Stimulated activated CD8-positive, alpha-beta memory T cell treated with anti-CD3 and anti-CD28 coated beads, Interleukin-15, amount 100 ng/mL, for 24 hours (primary cell): Measurements from ENCODE around the gene BANP.
"Not testable (repeated sequence)": the region's sequence is repeated elsewhere in the genome, so short reads cannot be mapped to it uniquely, and the experiment has no call there.

Experiments used
- DNase-seq: peaks from one replicate; pipeline ENCODE4 v3.0.0-alpha.2; 2020; ENCODE audit warnings: low read depth

BANP gene

DNA sequence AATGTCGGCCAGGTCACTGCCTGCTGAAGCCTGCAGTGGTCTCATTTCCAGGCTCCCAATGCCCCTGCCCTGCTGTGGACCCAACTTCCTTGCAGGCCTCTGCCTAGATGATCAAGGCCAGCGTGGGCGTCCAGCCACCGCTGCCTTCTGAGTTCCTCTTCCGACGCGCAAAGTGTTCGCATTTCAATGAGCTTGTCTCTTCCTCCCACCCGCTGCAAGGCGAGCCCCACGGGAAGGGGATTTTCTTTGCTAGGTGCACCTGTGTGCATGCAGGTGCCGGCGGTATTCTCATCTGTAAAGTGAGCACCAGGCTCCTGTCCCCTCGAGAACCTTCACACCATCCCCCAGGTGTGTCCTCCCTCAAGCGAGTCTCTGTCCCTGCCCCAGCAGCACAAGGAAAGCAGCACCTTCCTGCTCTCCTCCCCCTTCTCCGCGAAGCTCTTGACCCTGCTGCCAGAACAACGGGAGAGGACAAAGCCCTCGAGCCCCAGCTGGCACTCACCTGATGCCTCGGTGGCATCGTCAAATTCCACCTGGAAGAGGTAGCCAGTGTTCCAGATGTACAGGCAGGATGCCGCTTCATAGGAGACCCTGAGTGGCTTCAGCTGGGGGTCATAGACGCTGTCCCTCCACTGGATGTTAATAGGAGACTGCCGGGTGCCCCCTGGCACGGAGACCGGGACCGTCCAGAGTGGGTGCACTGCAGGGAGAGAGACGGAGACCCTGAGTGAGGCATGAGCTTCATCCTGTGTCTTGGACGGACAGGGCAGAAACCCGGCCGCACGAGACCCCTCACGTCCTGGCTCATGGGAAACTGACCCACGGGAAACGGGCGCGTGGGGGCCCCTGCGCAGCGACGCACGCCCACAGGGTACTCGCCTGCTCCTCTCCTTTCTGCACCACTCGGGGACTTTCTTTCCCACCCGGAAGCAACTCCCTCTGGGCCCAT lies 24.7 kb upstream of the BANP start:
- no peak for DNase-seq

DNA sequence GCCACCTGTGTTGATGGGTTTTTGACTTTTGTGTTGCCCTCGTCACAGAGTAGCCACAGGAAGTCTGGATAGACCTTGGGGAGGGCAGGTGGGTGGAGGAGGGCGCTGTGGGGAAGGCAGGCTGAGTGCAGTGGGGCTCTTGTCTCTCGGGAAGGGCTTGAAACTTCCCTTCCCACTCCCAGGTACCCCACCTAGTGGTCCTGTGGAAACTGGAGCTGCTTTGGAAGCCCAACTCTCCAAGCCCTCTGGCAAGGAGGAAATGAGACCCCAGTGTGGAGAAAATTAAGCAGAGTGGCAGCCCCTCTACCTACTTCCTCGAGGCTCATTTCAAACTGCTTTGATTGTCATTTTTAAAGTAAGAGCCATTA lies 24.1 kb upstream of the BANP start:
- DNase-seq, result no peak

- DNase-seq, result no peak
These were observed 21.2 kb upstream of the BANP start for GRCh38 chr16:87929986-87930385.

DNA sequence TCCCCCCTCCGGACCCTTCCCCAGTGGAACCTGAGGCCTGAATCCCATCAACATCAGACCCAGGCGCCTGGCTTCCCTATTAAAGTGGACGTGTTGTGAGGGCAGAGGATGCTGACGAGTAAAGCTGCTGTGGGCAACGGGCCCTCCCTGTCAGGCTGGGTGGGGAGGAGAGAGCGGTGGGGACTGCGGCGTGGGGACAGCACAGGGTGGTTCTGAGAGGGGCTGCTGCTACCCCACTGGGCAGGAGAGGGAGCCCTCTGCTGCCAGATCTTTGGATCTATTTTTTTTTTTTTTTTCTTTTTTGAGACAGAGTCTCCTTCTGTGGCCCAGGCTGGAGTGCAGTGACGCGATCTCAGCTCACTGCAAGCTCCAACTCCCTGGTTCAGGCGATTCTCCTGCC lies 20.8 kb upstream of the BANP start:
- DNase-seq, result no peak

DNA sequence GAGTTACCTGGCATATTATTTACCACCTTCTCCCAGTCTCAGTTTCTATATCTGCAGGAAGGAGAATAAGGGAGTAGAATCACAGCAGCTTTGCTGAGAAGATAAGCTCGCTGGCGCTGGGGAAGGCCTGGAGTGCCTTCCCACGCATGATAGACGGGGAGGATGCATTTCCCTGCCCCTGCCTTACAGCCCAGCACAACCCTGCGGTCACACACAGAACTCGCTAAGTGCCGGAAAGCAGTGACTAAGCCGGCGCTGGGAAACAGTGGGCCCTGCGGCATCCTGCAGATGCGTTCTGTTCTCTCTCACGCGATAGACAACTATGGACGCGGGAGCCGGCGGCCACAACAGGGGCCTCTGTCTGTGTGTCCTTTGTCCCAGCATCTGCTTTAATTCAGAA lies 19.7 kb upstream of the BANP start:
- no peak for DNase-seq

- DNase-seq, result not testable (repeated sequence)
These were observed 18.6 kb upstream of the BANP start for GRCh38 chr16:87932475-87933139.

- no peak for DNase-seq
These were observed 18.1 kb upstream of the BANP start for GRCh38 chr16:87933140-87933495.

GRCh38 chr16:87934752-87935425 lies 16.3 kb upstream of the BANP start:
- DNase-seq, result not testable (repeated sequence)

DNA sequence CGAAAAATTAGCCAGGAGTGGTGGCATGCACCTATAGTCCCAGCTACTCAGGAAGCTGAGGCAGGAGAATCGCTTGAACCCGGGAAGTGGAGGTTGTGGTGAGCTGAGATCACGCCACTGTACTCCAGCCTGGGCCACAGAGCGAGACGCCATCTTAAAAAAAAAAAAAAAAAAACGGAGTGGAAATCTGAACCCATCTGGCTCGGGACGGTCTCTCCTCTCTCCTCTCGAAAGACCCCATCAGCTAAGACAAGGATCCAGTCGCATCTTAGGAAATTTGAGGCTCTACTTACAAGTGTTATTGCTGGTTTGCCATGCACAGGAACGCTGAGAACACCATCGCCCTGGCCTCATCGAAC lies 15.2 kb upstream of the BANP start:
- not testable (repeated sequence) for DNase-seq

- DNase-seq, result no peak
These were observed 14.6 kb upstream of the BANP start, which contains the start of gene CA5A for GRCh38 chr16:87936375-87937230. TSS of gene CA5A (minus strand) at chr16:87936529. CDS start at chr16:87936450, 79 bp downstream.

- DNase-seq, result not testable (repeated sequence)
These were observed 14.0 kb upstream of the BANP start for GRCh38 chr16:87937231-87937542.

- no peak for DNase-seq
These were observed 12.8 kb upstream of the BANP start for GRCh38 chr16:87938412-87938949.

GRCh38 chr16:87939562-87940423 lies 11.4 kb upstream of the BANP start:
- DNase-seq, result no peak

DNA sequence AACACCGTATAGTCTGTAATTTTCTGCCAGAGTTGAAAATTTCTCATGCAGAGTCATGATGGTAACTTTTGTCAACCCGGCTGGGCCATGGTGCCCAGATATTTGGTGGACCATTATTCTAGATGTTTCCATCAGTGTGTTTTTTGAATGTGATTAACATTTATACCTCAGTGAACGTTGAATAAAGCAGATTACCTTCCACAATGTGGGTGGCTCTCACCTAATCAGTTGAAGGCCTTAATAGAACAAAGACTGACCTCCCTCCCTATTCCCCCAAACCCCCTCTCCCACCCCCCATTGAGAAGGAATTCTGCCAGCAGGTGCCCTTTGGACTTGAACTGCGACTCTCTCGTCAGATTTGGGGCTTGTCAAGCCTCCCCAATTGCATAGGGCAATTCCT lies 8.6 kb upstream of the BANP start:
- DNase-seq, result no peak

DNA sequence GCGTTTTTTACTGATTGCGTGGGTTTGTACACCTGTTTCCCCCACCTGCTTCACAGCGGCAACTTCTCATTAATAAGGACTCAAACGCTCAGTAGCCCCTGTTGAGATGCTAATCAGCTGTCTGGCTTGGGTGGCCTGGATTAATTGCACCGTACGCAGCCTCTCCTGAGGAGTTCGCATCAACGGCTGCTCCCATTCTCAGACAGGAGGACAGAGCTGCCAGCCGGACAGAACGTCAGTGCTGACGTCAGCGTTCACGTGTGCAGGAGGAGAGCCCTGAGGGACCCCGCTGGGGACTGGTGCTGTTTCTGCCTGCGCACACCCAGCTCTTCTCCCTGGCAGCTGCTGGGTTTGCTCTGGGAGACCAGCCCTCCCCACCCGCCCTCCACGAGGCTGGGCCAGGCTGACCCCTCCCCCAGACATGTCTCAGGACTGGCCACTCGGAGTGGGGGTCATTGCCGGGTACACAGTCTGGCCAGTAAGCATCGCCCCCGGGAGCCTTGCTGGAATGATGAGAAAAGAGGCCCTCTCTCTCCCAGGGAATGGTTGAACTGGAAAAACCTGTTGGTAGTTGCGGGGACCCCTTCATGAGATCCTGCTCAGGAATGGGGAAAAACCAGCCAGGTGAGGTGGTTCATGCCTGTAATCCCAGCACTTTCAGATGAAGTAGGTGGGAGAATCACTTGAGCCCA lies 5.7 kb upstream of the BANP start:
- DNase-seq, result no peak

DNA sequence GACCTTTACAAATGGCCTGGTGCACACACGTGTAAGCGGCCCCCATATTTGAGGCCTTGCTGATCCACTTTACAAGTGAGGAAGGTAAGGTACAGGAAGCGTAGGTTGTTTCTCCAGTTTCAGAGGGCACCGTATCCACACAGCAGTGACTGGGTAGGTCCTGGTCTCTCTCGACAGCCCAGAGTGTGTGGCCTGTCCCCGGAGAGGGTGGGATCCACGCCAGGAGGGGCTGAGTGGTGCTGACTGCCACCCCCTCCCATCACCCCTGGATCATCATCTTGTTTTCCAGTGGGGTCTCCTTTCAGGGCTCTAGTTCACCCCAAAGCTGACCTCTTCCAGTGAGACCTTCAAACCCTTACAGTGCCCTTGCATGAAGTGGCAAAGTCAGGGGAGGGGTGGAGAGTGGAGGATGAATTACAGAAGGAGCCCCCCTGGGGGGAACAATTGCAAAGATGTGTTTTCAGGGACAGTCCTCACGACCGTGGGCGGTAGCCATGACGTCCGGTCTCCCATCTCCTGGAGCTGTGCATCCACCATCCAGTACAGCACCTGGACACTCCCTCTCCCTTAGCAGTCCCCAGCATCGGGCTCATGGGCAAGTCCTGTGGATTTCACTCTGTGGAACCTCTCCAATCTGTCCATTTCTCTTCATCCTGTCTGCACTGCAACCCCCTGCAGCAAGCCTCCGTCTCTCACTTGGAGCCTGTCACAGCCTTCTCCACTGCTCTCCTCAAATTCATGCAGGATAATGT lies 4.5 kb upstream of the BANP start:
- no peak for DNase-seq

DNA sequence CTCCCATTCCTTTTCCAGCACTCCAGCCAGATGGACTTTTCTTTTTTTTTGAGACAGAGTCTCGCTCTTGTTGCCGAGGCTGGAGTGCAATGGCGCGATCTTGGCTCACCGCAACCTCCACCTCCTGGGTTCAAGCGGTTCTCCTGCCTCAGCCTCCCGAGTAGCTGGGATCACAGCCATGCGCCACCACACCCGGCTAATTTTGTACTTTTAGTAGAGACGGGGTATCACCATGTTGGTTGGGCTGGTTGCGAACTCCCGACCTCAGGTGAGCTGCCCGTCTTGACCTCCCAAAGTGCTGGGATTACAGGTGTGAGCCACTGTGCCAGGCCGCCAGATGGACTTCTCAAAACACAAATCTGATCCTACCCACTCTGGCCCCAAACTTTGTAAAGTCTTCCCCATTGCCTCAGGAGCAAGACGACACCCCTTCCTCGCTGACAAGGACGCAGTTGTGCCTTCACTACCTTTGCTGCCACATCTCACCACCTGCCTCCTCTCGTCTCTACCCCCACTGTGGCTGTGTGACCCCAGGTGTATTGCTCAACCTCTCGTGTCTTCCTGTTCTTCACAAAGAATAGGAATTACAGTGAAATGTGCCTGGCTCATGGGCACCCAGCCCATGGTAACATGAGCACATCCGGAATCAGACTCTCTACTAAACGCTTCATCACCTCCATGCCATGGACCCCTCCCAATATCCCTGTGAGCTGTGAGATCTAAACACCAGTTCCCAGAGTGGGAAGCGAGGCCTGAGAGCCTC lies 3.7 kb upstream of the BANP start:
- no peak for DNase-seq

GRCh38 chr16:87948119-87948545 lies 3.1 kb upstream of the BANP start:
- DNase-seq, result no peak

DNA sequence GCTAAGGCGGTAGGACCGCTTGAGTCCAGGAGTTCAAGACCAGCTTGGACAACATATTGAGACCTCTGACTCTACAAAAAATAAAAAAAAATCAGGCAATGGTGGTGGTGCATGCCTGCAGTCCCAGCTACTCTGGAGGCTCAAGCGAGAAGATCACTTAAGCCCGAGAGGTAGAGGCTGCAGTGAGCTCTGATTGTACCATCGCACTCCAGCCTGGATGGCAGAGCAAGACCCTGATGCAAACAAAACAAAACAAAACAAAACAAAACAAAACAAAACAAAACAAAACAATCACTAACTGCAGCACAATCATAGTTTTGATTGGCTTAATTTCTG lies 2.5 kb upstream of the BANP start:
- DNase-seq, result no peak
